NCI-H2227 (cell line): ENCODE data around the gene FBXO11.
"Not testable (repeated sequence)": the region's sequence is repeated elsewhere in the genome, so short reads cannot be mapped to it uniquely, and the experiment has no call there.

Experiments
- DNase-seq: peaks from one replicate; lab custom pipeline; 2025; ENCODE audit not compliant: unreplicated experiment; lab: John Stamatoyannopoulos, UW

Gene FBXO11

GRCh38 chr2:47899915-47900816 lies 6.1 kb downstream of the FBXO11 start:
- no peak for DNase-seq

GRCh38 chr2:47897883-47898731 lies 8.2 kb downstream of the FBXO11 start:
- no peak for DNase-seq

- DNase-seq: not testable (repeated sequence)
These were observed 9.0 kb downstream of the FBXO11 start for GRCh38 chr2:47897191-47897882.

- DNase-seq: no peak
These were observed 9.8 kb downstream of the FBXO11 start for GRCh38 chr2:47896450-47896968.

DNA sequence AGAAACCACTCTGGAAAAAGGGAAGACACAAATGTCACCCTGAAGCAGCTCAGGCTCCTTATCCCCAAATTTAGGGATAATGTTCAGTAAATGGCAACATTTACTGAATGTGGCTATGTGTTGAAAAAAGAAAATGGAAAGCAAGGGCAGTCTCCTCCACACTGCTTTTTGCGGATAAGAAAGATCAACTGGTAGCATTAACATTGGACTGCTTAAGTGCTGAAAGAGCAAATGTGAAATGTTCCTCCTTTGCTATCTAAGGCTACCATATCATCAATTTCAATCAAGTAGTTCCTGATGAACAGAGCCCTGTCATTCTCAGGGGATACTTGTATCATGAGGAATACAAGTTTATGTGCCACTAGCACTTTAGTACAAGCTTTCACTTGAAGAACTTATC lies 12.5 kb downstream of the FBXO11 start:
- no peak for DNase-seq

- no peak for DNase-seq
These were observed 14.0 kb downstream of the FBXO11 start for GRCh38 chr2:47892338-47892730.

DNA sequence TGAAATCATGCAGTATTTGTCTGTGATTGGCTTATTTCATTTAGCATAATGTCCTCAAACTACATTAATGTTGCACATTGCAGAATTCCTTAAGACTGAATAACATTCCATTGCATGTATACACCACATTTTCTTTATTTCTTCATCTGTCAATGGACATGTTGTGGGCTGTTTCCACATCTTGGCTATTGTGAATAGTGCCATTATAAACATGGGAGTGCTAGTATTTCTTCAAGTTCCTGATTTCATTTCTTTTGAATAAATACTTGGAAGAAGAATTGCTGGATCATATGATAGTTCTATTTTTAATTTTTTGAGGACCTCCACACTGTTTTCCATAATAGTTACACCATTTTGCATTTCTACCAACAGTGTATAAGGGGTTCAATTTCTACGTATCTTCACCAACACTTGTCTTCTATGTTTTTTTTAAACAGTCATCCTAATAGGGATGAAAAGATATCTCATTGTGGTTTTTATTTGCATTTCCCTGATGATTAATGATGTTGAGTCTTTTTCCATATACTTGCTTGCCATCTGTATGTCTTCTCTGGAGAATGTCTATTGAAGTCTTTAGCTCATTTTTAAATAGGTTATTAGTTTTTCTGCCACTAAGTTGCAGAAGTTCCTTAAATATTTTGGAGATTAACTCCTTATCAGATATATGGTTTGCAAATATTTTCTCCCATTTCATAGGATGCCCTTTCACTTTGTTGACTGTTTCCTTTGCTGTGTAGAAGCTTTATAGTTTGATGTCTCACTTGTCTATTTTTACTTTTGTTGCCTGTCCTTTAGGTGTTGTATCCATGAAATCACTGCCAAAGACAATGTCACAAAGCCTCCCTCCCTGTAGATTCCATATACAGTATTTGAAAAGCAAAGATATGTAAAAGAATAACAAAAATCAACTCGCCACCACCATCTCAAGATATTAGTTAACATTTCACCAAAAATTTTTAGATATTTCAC lies 14.6 kb downstream of the FBXO11 start:
- no peak for DNase-seq

GRCh38 chr2:47890711-47891368 lies 15.5 kb downstream of the FBXO11 start:
- no peak for DNase-seq

- no peak for DNase-seq
These were observed 17.6 kb downstream of the FBXO11 start for GRCh38 chr2:47888581-47889280.

GRCh38 chr2:47876912-47877311 lies 29.4 kb downstream of the FBXO11 start:
- no peak for DNase-seq

DNA sequence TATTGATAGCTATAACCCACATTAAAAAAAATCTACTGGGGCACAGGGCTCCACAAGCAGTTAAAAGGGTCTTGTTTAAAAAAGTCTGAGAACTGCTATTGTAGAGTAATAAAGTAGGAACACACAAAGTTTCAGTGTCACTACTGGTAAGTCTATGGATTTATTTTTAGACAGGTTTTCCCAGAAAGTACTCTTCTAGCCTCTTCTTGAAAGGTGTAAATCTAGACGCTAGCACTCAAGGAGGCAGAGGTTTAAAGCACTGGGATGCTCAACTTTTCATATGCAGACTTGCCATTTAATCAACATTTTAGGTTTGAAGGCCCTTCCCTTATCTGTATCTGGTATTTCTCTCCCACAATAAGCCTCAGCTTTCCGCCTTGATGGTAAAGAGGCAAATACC lies 33.4 kb downstream of the FBXO11 start:
- no peak for DNase-seq

DNA sequence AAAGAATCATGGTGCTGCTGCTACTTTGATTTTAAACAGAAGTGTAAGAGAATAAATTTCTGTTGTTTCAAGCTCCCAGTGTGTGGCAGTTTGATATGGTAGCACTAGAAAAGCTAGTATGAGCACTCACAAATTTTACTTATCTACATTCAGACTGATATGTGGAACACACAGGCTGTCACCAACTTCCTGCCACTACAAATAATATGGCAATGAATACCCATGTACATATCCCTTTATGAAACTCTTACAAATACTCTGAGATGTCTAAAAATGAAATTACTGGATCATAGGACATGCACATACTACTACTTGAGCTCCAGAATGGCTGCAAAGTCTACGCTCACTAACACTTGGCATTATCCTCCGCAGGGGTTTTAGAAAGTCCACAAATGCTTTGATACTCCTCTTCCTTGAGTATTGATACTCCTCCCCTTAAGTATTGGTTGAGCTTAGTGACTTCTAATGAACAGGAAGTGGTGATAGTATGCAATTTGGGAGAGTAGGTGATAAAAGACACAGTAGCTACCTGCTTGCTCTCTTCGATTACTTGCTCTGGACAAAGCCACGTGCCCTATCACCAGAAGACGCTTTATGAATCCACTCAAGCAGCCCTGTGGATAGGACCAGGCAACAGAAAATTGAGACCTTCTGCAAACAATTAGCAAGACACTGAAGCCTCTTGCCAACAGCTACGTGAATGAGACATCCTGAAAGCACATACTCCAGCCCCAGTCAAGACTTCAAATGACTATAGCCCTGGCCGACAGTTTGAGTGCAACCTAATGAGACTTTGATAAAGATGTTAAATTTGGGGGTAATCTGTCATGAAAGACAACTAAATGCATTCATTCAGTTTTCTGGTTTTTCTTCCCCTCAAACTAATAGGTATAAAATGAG lies 35.4 kb downstream of the FBXO11 start:
- no peak for DNase-seq

GRCh38 chr2:47869859-47870595 lies 36.3 kb downstream of the FBXO11 start:
- no peak for DNase-seq

GRCh38 chr2:47868611-47869352 lies 37.5 kb downstream of the FBXO11 start:
- DNase-seq: no peak

GRCh38 chr2:47867205-47867604 lies 39.1 kb downstream of the FBXO11 start:
- DNase-seq: no peak

- DNase-seq: no peak
These were observed 41.7 kb downstream of the FBXO11 start for GRCh38 chr2:47864566-47864965.
